Measurements from ENCODE around the gene KRTAP1-1.
"Not testable (repeated sequence)": the region's sequence is repeated elsewhere in the genome, so short reads cannot be mapped to it uniquely, and the experiment has no call there.

The KRTAP1-1 gene

DNA sequence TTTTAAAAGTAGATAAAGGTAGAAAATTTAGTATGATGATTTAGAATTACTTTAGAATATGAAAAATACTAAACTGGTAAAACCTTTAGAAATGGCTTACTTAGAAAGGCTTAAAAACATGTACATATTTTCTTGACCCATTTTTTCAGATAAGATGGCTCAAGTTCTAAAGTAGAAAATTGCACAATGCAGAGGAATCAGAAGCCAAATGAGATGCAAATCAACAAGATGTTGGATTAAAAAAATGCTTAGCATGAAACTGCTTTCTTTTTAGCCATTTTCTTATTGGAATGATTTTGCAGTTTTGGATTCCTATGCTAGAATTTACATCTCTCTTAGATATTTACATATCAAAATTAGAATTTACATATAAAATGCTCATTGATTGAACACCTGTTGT, 30.8 kb downstream of the KRTAP1-1 start:
- DNase-seq: no peak

DNA sequence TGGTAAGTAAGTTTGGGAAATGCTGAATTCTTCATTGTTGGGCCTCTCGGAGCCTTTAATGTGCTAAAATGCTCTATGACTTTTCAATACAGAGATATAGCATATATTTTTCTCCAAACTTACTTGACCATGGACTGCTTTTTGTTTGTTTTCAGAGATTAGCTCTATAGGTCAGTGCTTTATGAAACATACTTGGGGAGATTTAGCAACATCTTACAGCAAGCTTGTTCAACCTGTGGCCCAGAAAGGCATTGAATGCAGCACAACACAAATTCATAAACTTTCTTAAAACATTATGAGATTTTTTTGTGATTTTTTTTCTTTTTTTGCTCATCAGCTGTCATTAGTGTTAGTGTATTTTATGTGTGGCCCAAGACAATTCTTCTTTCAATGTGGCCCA, 31.3 kb downstream of the KRTAP1-1 start:
- DNase-seq: no peak

GRCh38 chr17:41009301-41009760, 31.9 kb downstream of the KRTAP1-1 start:
- DNase-seq: no peak

DNA sequence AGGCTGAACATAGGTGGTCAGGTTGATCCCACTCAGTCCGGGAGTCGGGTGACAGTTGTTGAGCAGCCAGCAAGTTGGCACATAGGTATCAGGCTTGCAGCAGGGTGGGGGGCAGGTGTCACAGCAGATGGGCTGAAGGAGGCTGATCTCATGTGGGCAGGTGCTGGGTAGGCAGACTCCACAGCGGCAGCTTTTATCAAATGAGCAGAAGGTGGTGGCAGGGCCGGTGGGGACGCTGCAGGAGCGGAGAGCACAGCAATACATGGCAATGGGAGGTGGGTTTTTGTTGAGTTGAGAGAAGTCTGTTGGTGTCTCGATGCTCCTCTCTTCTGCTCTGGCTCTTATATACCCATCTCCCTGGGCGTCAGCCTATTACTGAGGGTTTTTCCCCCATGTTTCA, 32.4 kb downstream of the KRTAP1-1 start, which contains the start of gene KRTAP3-1:
TSS of gene KRTAP3-1 (minus strand) at position 318 of the 400 bp plus-strand sequence. CDS start at position 264, 54 bp downstream.
- no peak for DNase-seq

- no peak for DNase-seq
Measured at GRCh38 chr17:41004397-41004796, 36.9 kb downstream of the KRTAP1-1 start.

GRCh38 chr17:41003926-41004325, 37.3 kb downstream of the KRTAP1-1 start:
- no peak for DNase-seq

GRCh38 chr17:41002814-41003213, 38.4 kb downstream of the KRTAP1-1 start:
- DNase-seq: peak; percentile 53

DNA sequence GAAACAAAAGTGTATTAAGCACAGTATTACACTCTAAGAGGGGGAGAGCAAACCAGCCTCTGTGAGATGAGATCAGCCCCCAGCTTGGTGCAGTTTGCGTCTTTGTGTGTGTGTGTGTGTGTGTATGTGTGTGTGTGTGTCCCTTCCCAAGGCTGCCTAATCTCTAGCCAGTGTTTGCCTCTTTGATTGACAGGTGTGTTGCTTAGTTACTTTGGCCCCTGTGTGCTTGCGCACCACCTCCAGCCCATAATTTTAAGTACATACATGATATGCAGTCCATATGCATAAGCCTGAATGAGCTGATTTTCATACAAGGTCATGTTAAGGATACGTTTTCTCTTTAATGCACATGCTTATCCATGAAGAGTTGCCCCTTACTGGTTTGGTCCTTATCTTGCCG, 39.5 kb downstream of the KRTAP1-1 start:
- no peak for DNase-seq

- DNase-seq: not testable (repeated sequence)
Measured at GRCh38 chr17:40999563-40999962, 41.7 kb downstream of the KRTAP1-1 start, which contains the start of gene KRTAP3-2. KRTAP3-2 (minus strand) TSS chr17:40999906; CDS start chr17:40999853, 53 bp downstream.

DNA sequence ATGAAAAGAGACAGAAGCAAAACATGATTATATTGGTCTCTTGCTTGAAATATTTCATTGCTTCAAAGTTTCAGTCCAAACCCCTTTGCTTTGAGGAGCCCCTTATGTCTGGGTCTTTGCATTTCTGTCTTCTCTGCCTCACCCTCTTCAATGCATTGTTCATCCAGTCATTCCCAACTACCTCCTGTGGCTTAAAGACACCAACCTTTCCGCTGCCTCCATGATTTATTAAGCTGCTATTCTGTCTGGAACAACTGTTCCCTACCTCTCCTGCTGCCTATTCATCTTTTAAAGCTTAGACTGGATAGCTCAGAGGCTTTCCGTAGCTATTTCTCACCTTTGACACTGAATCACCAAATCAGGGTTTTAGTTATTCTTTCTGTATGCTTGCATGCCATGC, 43.9 kb downstream of the KRTAP1-1 start:
- no peak for DNase-seq

DNA sequence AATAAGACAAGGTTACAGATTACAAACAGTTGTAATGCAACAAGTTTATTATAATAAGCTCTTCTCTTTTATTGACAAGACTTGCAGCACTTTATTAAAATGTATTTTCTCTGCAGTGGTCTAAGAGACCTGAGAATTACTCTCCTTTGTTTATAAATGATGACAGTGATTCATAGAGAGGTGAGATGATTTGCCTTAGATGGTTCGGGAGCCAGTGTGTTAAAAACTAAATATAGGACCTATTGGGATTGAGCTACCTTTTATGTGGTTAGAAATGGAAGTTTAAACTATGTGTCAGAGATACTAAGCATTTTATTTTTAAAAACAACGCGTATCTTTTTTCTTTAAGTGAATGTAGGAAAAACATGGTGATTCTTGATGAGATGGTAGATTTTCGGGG, 44.4 kb downstream of the KRTAP1-1 start:
- DNase-seq: no peak

- DNase-seq: no peak
Measured at GRCh38 chr17:40995116-40995515, 46.1 kb downstream of the KRTAP1-1 start.

- no peak for DNase-seq
Measured at GRCh38 chr17:40993839-40994238, 47.4 kb downstream of the KRTAP1-1 start, which contains the start of gene KRTAP3-3. KRTAP3-3 (minus strand) TSS chr17:40994164; CDS start chr17:40994097, 67 bp downstream.

GRCh38 chr17:40993084-40993483, 48.2 kb downstream of the KRTAP1-1 start:
- DNase-seq: no peak

DNA sequence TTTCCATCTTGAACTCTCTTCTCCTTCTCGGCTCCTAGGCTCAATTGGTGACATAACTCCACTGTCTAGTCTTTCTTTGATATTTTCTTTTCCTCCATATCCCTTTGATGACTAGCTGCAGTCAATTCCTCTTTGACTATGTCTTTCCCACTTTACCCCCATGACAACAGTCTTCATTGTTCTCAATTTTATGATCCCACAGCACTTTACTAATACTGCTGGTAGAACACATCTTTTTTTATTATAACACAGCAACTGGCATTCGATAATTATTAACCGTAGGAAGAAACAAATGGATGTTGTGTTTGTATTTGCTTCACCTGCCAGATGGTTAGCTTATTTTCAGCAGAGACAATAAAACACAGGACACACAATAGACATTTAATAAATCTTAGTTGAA, 48.6 kb downstream of the KRTAP1-1 start:
- DNase-seq: no peak
